Cardiac fibroblast (primary cell): ENCODE results near the gene PDPK1.

Experiments
- DNase-seq, 2 donors: peaks; one replicate each; pipeline versions ENCODE4 v3.0.0 to v3.0.0-alpha.2; 2010; ENCODE audit warnings: low read depth in 2 of 2
- H3K4me3 ChIP-seq, 2 donors: replicated peaks in 1 of 2; 1 replicate in 1 of 2; 2 replicates in 1 of 2; pipeline ENCODE4 v1.5.1; 2011; ENCODE audit warnings: low read depth in 2 of 2, low read length in 2 of 2, mild to moderate bottlenecking in 2 of 2, moderate library complexity in 1 of 2
- CTCF ChIP-seq: IDR thresholded peaks from one replicate; pipeline ENCODE4 v1.5.1; 2011; ENCODE audit warnings: low read depth, mild to moderate bottlenecking, low read length, inconsistent platforms

Gene PDPK1

DNA sequence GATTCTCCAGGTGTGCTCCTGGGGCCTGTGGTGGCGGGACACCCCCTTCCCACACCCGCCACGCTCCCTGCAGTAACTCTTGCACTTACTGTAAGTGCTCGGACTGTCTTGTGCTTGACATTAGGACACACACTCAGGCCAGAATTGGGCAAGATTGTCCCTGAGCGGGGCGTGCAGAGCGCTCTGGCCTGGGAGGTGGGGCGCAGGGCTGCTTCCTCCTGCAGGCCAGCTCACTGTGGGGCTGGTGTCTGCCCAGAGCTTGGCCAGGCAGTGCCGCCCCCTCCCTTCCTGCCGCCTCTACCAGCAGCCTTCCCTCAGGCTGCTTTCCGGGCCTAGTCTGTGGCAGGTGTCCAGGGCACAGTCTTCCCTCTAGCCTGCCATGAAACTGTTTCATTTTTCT is 30.2 kb upstream of the PDPK1 start:
- DNase-seq: no peak
- H3K4me3 ChIP-seq: no peak overlapping the region
- no peak for TF ChIP-seq CTCF

- TF ChIP-seq CTCF: no peak
- no peak overlapping the region for H3K4me3 ChIP-seq
- DNase-seq: no peak
Observed at GRCh38 chr16:2508722-2509400, 29.0 kb upstream of the PDPK1 start.

DNA sequence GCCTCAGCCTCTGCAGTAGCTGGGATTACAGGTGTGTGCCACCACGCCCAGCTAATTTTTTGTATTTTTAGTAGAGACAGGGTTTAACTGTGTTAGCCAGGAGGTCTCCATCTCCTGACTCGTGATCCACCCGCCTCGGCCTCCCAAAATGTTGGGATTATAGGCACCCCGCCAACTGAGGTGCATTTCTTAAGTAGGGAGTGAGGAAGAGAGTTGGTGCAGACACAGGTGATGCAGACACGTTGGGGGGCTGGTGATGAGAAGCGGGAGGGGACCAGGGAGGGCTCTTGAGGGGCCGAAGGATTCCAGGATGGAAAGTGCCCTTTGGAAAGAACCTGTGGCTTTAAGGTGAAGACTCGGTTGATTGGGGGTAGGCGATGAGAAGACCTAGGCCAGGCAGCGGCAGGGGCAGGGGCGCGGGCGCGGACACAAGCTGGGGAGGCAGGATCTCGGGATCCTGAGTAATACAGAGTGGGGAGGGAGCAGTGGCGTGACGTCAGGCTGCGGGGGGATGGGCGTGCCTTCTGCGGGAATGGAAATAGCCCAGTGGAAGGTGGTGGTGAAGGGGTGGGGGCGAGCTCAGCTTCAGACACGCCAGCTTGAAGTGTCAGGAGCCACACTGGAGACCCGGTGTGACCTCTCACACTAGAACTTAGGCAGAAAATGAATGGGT is 26.6 kb upstream of the PDPK1 start:
- peak overlapping the region in 1 of 2 donors; percentile 7 for H3K4me3 ChIP-seq
- peak; percentile 65 to 66 for DNase-seq
- no peak for TF ChIP-seq CTCF

- no peak overlapping the region for H3K4me3 ChIP-seq
- no peak for TF ChIP-seq CTCF
Observed at GRCh38 chr16:2511996-2512734, 25.7 kb upstream of the PDPK1 start.

DNA sequence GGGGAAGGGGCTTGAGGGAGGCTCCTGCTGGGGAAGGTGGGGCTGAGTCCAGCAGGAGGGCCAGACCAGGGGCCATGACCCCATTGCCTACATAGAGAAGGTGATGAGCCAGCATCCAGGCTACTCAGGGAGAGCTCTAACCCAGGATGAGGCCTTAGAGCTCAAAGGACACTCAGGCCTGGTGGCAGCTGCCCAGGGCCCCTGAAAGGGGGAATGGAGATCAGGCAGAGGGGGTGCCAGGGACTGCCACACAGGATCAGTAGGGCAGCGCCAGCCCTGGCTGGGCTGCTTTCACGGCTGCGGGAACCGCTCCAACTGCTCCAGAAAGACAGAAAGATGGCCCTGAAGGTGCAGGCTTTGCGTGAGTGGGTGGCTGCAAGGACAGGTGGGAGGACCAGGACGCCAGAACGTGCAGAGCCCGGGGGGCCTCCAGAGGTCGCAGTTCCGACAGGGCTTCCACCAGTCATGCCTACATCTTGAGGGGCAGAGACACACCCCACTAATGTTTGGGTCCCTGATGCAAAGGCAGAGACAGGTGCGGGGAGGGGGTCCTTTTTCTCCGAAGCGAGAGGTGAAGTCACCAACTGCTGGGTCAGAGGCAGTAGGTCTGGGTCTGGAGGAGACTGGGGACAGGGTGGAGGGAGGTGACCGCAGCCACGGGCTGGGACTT is 25.0 kb upstream of the PDPK1 start:
- no peak for DNase-seq
- H3K4me3 ChIP-seq: peak overlapping the region; percentile 25 to 87
- no peak for TF ChIP-seq CTCF

More at GRCh38 chr16:2511996-2512734, 25.7 kb upstream of the PDPK1 start:
- DNase-seq: no peak

DNA sequence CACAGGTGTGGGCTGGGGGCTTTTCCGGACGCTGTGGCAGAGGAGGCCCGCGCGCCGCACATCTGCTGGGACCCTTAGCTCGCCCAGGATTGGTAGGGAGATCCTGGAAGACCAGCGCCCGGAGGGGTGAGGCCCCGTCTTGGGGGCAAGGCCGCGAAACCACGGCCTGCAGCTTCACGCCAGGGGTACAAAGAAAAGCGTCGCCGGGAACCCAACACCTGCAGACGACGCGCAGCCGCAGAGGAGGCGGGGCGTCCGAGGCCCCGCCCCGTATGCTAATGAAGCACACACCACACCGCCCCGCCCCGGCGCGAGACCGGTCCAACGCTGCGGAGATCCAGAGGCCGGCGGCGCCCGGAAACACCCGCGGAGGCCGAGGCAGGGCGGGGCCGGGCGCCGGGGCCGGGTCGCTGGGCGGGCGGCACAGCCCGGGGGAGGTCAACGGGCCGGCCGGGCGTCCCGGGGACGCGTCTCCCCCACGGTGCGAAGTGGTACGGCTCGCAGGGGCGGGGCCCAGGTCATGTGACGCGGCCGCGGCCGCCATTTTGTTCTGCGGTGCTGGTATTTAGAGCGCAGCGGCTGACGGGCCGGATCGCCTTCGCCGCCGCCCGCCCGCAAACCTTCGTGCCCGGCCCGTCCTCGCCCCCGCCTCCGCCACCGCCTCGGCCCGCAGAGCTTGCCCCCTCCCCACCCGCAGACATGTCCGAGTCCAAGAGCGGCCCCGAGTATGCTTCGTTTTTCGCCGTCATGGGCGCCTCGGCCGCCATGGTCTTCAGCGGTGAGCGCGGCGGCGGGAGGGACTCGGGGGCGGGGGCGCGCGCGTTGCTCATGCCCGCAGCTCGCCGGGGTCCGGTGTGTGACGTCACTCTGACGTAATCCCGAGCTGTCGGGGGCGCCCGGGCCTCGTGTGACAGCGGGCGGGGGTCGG is 24.2 kb upstream of the PDPK1 start, which contains the start of gene ATP6V0C:
TSS of gene ATP6V0C (plus strand) at position 548 of the 928 bp plus-strand sequence. CDS start at position 700, 152 bp downstream.
- DNase-seq: peak; percentile 83 to 91
- no peak for TF ChIP-seq CTCF
- H3K4me3 ChIP-seq: peak within 1 kb of the TSS; percentile 87
